Measurements from ENCODE around the gene ENTPD3.

GRCh38 chr3:40339871-40340270 is 47.1 kb upstream of the ENTPD3 start:
- TF ChIP-seq ZNF335 (CRISPR knock-in tag; IDR thresholded peaks at IDR 0.05) (no peak), GATA4 (IDR thresholded peaks at IDR 0.05; ENCODE audit: borderline replicate concordance, low read depth) (no peak), NFIC (IDR thresholded peaks at IDR 0.05; ENCODE audit: low read length) (no peak), NFE2L1 (CRISPR knock-in tag; IDR thresholded peaks at IDR 0.05; ENCODE audit: borderline replicate concordance) (no peak), ZNF75D (CRISPR knock-in tag; IDR thresholded peaks at IDR 0.05; ENCODE audit: borderline replicate concordance) (no peak), ZNF468 (CRISPR knock-in tag; IDR thresholded peaks at IDR 0.05) (no peak), ZNF264 (CRISPR knock-in tag; IDR thresholded peaks at IDR 0.05) (no peak), ZBTB33 (CRISPR knock-in tag; IDR thresholded peaks at IDR 0.05) (no peak), RAD21 (CRISPR knock-in tag; IDR thresholded peaks at IDR 0.05) (no peak), BHLHE40 (IDR thresholded peaks at IDR 0.05; ENCODE audit: low read length) (no peak)
